Hepatocyte (in vitro differentiated cells): ENCODE measurements around the gene SYT8. TPM values are rescaled to one million over a fixed set of nuclear protein-coding genes. Genes with fewer than 3 reads are reported as not detected.

Experiments used
- DNase-seq: peaks from one replicate; pipeline ENCODE4 v3.0.0-alpha.2; 2016; ENCODE audit warnings: low spot score
- H2AFZ ChIP-seq: fragments of 200-600 bp; sonication (generic); 2 replicates; pipeline ENCODE4 v1.6.0; 2016; ENCODE audit warnings: antibody characterized with exemption, mild to moderate bottlenecking
- H3K27ac ChIP-seq: fragments of 200-600 bp; sonication (generic); 2 replicates; pipeline ENCODE4 v1.5.1; 2016; ENCODE audit warnings: mild to moderate bottlenecking
- H3K27me3 ChIP-seq: fragments of 200-600 bp; sonication (generic); 2 replicates; pipeline ENCODE4 v1.6.1; 2016
- H3K36me3 ChIP-seq: fragments of 200-600 bp; sonication (generic); replicated peaks from 2 replicates; pipeline ENCODE4 v1.5.1; 2016; ENCODE audit warnings: low read depth; ENCODE audit not compliant: insufficient read depth
- H3K4me1 ChIP-seq: fragments of 200-600 bp; sonication (generic); 2 replicates; pipeline ENCODE4 v1.5.1; 2016; ENCODE audit warnings: mild to moderate bottlenecking, moderate library complexity; ENCODE audit not compliant: insufficient read depth
- H3K4me2 ChIP-seq: fragments of 200-600 bp; sonication (generic); 2 replicates; pipeline ENCODE4 v1.6.0; 2016
- H3K4me3 ChIP-seq: fragments of 200-600 bp; sonication (generic); 2 replicates; pipeline ENCODE4 v1.5.1; 2016; ENCODE audit warnings: mild to moderate bottlenecking
- H3K79me2 ChIP-seq: fragments of 200-600 bp; sonication (generic); 2 replicates; pipeline ENCODE4 v1.6.0; 2017; ENCODE audit warnings: mild to moderate bottlenecking
- H3K9me2 ChIP-seq: fragments of 200-600 bp; sonication (generic); replicated peaks from 2 replicates; pipeline ENCODE4 v1.6.0; 2017; ENCODE audit warnings: mild to moderate bottlenecking; ENCODE audit not compliant: insufficient read depth
- H3K9me3 ChIP-seq: fragments of 200-600 bp; sonication (generic); 2 replicates; pipeline ENCODE4 v1.5.1; 2016; ENCODE audit warnings: low read depth, mild to moderate bottlenecking
- H4K20me1 ChIP-seq: fragments of 200-600 bp; sonication (generic); 2 replicates; pipeline ENCODE4 v1.6.0; 2016; ENCODE audit warnings: mild to moderate bottlenecking; ENCODE audit not compliant: insufficient read depth, poor library complexity, severe bottlenecking
- CTCF ChIP-seq: fragments of 200-600 bp; sonication (generic); IDR thresholded peaks from 2 replicates; pipeline ENCODE4 v1.5.1; 2016; ENCODE audit warnings: antibody characterized with exemption, mild to moderate bottlenecking; ENCODE audit not compliant: poor library complexity
- EZH2 ChIP-seq: fragments of 200-600 bp; sonication (generic); IDR thresholded peaks from 2 replicates; pipeline ENCODE4 v1.6.1; 2016; ENCODE audit warnings: antibody characterized with exemption, mild to moderate bottlenecking, borderline replicate concordance
- EZH2phosphoT487 ChIP-seq: fragments of 200-600 bp; sonication (generic); IDR thresholded peaks from one replicate; pipeline ENCODE4 v1.6.1; 2018; ENCODE audit warnings: antibody characterized with exemption, mild to moderate bottlenecking, low read depth, moderate library complexity; ENCODE audit not compliant: unreplicated experiment, severe bottlenecking
- WGBS: methylation state at CpG from one replicate; pipeline ENCODE4 v1.1.6; 2016; ENCODE audit warnings: low lambda C conversion rate; ENCODE audit errors: missing lambda C conversion rate; 5-methylcytosine and 5-hydroxymethylcytosine counted together
- polyA plus RNA-seq: library from polyadenylated mRNA; unstranded; fragments of >200 nt; fragmentation: Nextera tagmentation; extraction: Ambion mirVana; gene quantifications from 2 replicates; pipeline ENCODE4 v1.2.1, GENCODE V29; 2016
- total RNA-seq: library from RNA; depleted of rRNA; stranded (reverse); fragments of >200 nt; gene quantifications from 2 replicates; pipeline ENCODE4 v1.2.3, GENCODE V29; 2014

Gene SYT8
- total and polyA plus RNA-seq, 2 experiments from 2014 or later, result 6.3 to 29.2 TPM

GRCh38 chr11:1857064-1857463 is 22.3 kb downstream of the SYT8 start:
- H3K4me3 ChIP-seq, result no peak overlapping the region
- TF ChIP-seq CTCF (no peak), EZH2 (no peak)
- H4K20me1 ChIP-seq, result no peaks in the 10 kb centered on the region
- no peak overlapping the region for H2AFZ ChIP-seq
- H3K9me3 ChIP-seq, result no peaks in the 10 kb centered on the region
- no peaks in the 10 kb centered on the region for H3K27me3 ChIP-seq
- H3K9me2 ChIP-seq, result no peaks in the 10 kb centered on the region
- no peak overlapping the region for H3K4me2 ChIP-seq
- DNase-seq, result no peak
- no peaks in the 10 kb centered on the region for H3K79me2 ChIP-seq
- no peak overlapping the region for H3K27ac ChIP-seq
- no peaks in the 10 kb centered on the region for H3K4me1 ChIP-seq
- no peaks in the 10 kb centered on the region for H3K36me3 ChIP-seq
- 87% methylated on average over 11 of the region's 11 CpGs for WGBS

GRCh38 chr11:1858154-1858553 is 23.4 kb downstream of the SYT8 start:
- DNase-seq, result no peak
- Histone ChIP-seq H4K20me1 (no peaks in the 10 kb centered on the region), H3K4me3 (no peak overlapping the region), H2AFZ (no peak overlapping the region), H3K27ac (no peak overlapping the region), H3K79me2 (no peaks in the 10 kb centered on the region), H3K9me3 (no peaks in the 10 kb centered on the region), H3K9me2 (no peaks in the 10 kb centered on the region), H3K4me2 (no peak overlapping the region), H3K36me3 (no peaks in the 10 kb centered on the region), H3K4me1 (no peaks in the 10 kb centered on the region), H3K27me3 (no peaks in the 10 kb centered on the region)
- TF ChIP-seq CTCF (no peak), EZH2phosphoT487 (no peak), EZH2 (no peak)
- WGBS, result 95% methylated on average over 9 of the region's 9 CpGs

GRCh38 chr11:1858576-1858975 is 23.8 kb downstream of the SYT8 start:
- Histone ChIP-seq H3K4me1 (peaks cover 3% of the 10 kb centered on the region), H3K79me2 (no peaks in the 10 kb centered on the region), H3K9me3 (no peaks in the 10 kb centered on the region), H2AFZ (no peak overlapping the region), H3K4me3 (no peak overlapping the region), H3K9me2 (no peaks in the 10 kb centered on the region), H3K27ac (no peak overlapping the region), H3K36me3 (no peaks in the 10 kb centered on the region), H4K20me1 (no peaks in the 10 kb centered on the region), H3K4me2 (no peak overlapping the region), H3K27me3 (no peaks in the 10 kb centered on the region)
- 88% methylated on average over 7 of the region's 7 CpGs for WGBS
- no peak for DNase-seq
- TF ChIP-seq EZH2 (no peak), CTCF (no peak), EZH2phosphoT487 (no peak)

DNA sequence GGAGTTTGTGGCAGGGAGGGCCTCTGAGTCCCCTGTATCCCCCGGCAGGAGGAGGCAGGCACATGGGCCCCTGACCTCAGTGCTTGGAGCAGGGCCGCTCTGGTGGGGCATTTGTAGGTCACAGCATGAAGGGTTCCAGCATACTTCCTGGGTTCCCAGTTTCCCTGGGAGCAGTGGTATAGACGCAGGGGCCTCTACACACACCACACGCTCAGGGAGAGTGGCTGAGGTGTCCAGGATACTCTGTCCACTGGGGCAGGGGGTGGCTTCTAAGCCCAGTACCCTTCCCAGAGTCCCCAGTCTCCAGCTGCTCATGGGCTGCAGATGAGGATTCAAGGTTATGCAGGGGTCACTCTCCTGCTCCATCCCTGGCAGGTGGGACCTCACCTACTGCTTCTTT is 24.2 kb downstream of the SYT8 start:
- no peak for DNase-seq
- Histone ChIP-seq H3K9me3 (no peaks in the 10 kb centered on the region), H3K27ac (no peak overlapping the region), H3K4me2 (no peak overlapping the region), H3K36me3 (no peaks in the 10 kb centered on the region), H4K20me1 (no peaks in the 10 kb centered on the region), H3K79me2 (no peaks in the 10 kb centered on the region), H3K27me3 (no peaks in the 10 kb centered on the region), H3K9me2 (no peaks in the 10 kb centered on the region), H3K4me3 (no peak overlapping the region), H3K4me1 (peaks cover 7% of the 10 kb centered on the region), H2AFZ (no peak overlapping the region)
- WGBS, result 93% methylated on average over 4 of the region's 4 CpGs
- TF ChIP-seq EZH2 (no peak), CTCF (no peak), EZH2phosphoT487 (no peak)
